GM23248 (cell line): Measurements from ENCODE around the gene AFDN. TPM values are rescaled to one million over a fixed set of nuclear protein-coding genes. Genes with fewer than 3 reads are reported as not detected.
A peak's percentile ranks its signal among the peaks of the same experiment; 100 is the strongest.

Source experiments
- DNase-seq: peaks from one replicate; pipeline ENCODE4 v3.0.0-alpha.2; 2015
- H2AFZ ChIP-seq: fragments of 200-600 bp; sonication (generic); 2 replicates; pipeline ENCODE4 v1.6.1; 2016; ENCODE audit warnings: antibody characterized with exemption
- H3F3A ChIP-seq: fragments of 200-600 bp; sonication (generic); 2 replicates; pipeline ENCODE4 v1.6.1; 2016; ENCODE audit warnings: mild to moderate bottlenecking, antibody characterized with exemption, mixed run types; ENCODE audit not compliant: insufficient read depth
- H3K27ac ChIP-seq: fragments of 200-600 bp; sonication (generic); 2 replicates; pipeline ENCODE4 v1.5.1; 2016; ENCODE audit warnings: mild to moderate bottlenecking
- H3K27me3 ChIP-seq: fragments of 200-600 bp; sonication (generic); replicated peaks from 2 replicates; pipeline ENCODE4 v1.6.1; 2016; ENCODE audit warnings: mild to moderate bottlenecking; ENCODE audit not compliant: insufficient read depth
- H3K36me3 ChIP-seq: fragments of 200-600 bp; sonication (generic); 2 replicates; pipeline ENCODE4 v1.6.1; 2016; ENCODE audit warnings: low read depth, mild to moderate bottlenecking
- H3K4me1 ChIP-seq: fragments of 200-600 bp; sonication (generic); 2 replicates; pipeline ENCODE4 v1.6.1; 2016; ENCODE audit warnings: mild to moderate bottlenecking; ENCODE audit not compliant: insufficient read depth
- H3K4me2 ChIP-seq: fragments of 200-600 bp; sonication (generic); one replicate; pipeline ENCODE4 v1.6.1; 2016; ENCODE audit warnings: mild to moderate bottlenecking; ENCODE audit not compliant: unreplicated experiment
- H3K4me3 ChIP-seq: fragments of 200-600 bp; sonication (generic); 2 replicates; pipeline ENCODE4 v1.5.1; 2016; ENCODE audit warnings: mild to moderate bottlenecking
- H3K79me2 ChIP-seq: fragments of 200-600 bp; sonication (generic); 2 replicates; pipeline ENCODE4 v1.6.1; 2016; ENCODE audit warnings: mild to moderate bottlenecking; ENCODE audit not compliant: insufficient read depth
- H3K9ac ChIP-seq: fragments of 200-600 bp; sonication (generic); 2 replicates; pipeline ENCODE4 v1.6.1; 2016; ENCODE audit warnings: mild to moderate bottlenecking
- H3K9me2 ChIP-seq: fragments of 200-600 bp; sonication (generic); 2 replicates; pipeline ENCODE4 v1.6.1; 2016; ENCODE audit warnings: mixed run types, mild to moderate bottlenecking, moderate library complexity; ENCODE audit not compliant: insufficient read depth
- H3K9me3 ChIP-seq: fragments of 200-600 bp; sonication (generic); one replicate; pipeline ENCODE4 v1.6.1; 2017; ENCODE audit warnings: low read depth
- H4K20me1 ChIP-seq: fragments of 200-600 bp; sonication (generic); 2 replicates; pipeline ENCODE4 v1.6.0; 2016; ENCODE audit not compliant: insufficient read depth
- EZH2 ChIP-seq: fragments of 200-600 bp; sonication (generic); IDR thresholded peaks from 2 replicates; pipeline ENCODE4 v1.6.1; 2018; ENCODE audit warnings: antibody characterized with exemption, mild to moderate bottlenecking; ENCODE audit not compliant: insufficient read depth, poor library complexity, severe bottlenecking
- EZH2phosphoT487 ChIP-seq: fragments of 200-600 bp; sonication (generic); IDR thresholded peaks from 2 replicates; pipeline ENCODE4 v1.6.1; 2018; ENCODE audit warnings: antibody characterized with exemption, moderate library complexity, mild to moderate bottlenecking, low read depth; ENCODE audit not compliant: insufficient read depth
- WGBS, 2 experiments: methylation state at CpG; one replicate each; pipeline ENCODE4 v1.1.6; 2015 to 2017; ENCODE audit warnings: low lambda C conversion rate in 2 of 2, low coverage in 1 of 2; ENCODE audit errors: missing lambda C conversion rate in 2 of 2; 5-methylcytosine and 5-hydroxymethylcytosine counted together
- in situ Hi-C: fragments of 300-500 bp; cut with MboI; formaldehyde crosslinking; loops from 2 replicates; pipeline ENCODE4 v1.15.0; 2020
- polyA plus RNA-seq: library from polyadenylated mRNA; unstranded; fragments of >200 nt; fragmentation: Nextera tagmentation; extraction: Ambion mirVana; gene quantifications from 2 replicates; pipeline ENCODE4 v1.2.1, GENCODE V29; 2016
- total RNA-seq: library from RNA; depleted of rRNA; stranded (reverse); fragments of >200 nt; shearing (Covaris generic); gene quantifications from 2 replicates; pipeline ENCODE4 v1.2.3, GENCODE V29; 2014

AFDN gene
- total and polyA plus RNA-seq, 2 experiments from 2014 or later: 4.5 to 13.8 TPM

- Histone ChIP-seq H3K9ac (no peak overlapping the region), H3K4me2 (no peak overlapping the region), H3K36me3 (no peaks in the 10 kb centered on the region), H3K9me2 (no peaks in the 10 kb centered on the region), H3K4me1 (peaks cover 8% of the 10 kb centered on the region), H3K9me3 (no peaks in the 10 kb centered on the region), H2AFZ (no peak overlapping the region), H3K27me3 (peaks cover 14% of the 10 kb centered on the region; the same call in 1 of the 2 replicates), H4K20me1 (no peaks in the 10 kb centered on the region), H3F3A (peaks cover 36% of the 10 kb centered on the region), H3K79me2 (no peaks in the 10 kb centered on the region), H3K4me3 (no peak overlapping the region), H3K27ac (no peak overlapping the region)
- in situ Hi-C loops: no loop called here
- TF ChIP-seq EZH2phosphoT487 (no peak), EZH2 (no peak)
- 97 to 99% methylated on average over 6 of the region's 6 CpGs for WGBS, 2 experiments
- no peak for DNase-seq
Observed at GRCh38 chr6:168005796-168006195, 179.1 kb downstream of the AFDN start.

GRCh38 chr6:168007592-168008338 lies 181.1 kb downstream of the AFDN start:
- no peaks in the 10 kb centered on the region for H3K79me2 ChIP-seq
- no peak overlapping the region for H2AFZ ChIP-seq
- H3K9me3 ChIP-seq: peaks cover 8% of the 10 kb centered on the region
- peak overlapping the region; percentile 21 for H3K9ac ChIP-seq
- peak overlapping the region; percentile 68 for H3K27ac ChIP-seq
- TF ChIP-seq EZH2phosphoT487 (peak; percentile 87), EZH2 (no peak)
- peak overlapping the region; percentile 55 for H3K4me2 ChIP-seq
- H3K9me2 ChIP-seq: no peaks in the 10 kb centered on the region
- H3K4me1 ChIP-seq: peaks cover 8% of the 10 kb centered on the region
- in situ Hi-C loops: no loop called here
- H3K27me3 ChIP-seq: peaks cover 14% of the 10 kb centered on the region; the same call in 1 of the 2 replicates
- DNase-seq: peak; percentile 96
- WGBS, 2 experiments: 0 to 2% methylated on average over 3 of the region's 3 CpGs
- H3F3A ChIP-seq: peaks cover 36% of the 10 kb centered on the region
- H4K20me1 ChIP-seq: no peaks in the 10 kb centered on the region
- H3K36me3 ChIP-seq: no peaks in the 10 kb centered on the region
- no peak overlapping the region for H3K4me3 ChIP-seq

GRCh38 chr6:168009331-168009730 lies 182.6 kb downstream of the AFDN start:
- Histone ChIP-seq H3F3A (peaks cover 36% of the 10 kb centered on the region), H3K9me2 (no peaks in the 10 kb centered on the region), H4K20me1 (no peaks in the 10 kb centered on the region), H3K9me3 (peaks cover 8% of the 10 kb centered on the region), H2AFZ (no peak overlapping the region), H3K9ac (no peak overlapping the region), H3K27me3 (peaks cover 5% of the 10 kb centered on the region), H3K4me3 (no peak overlapping the region), H3K4me1 (peaks cover 8% of the 10 kb centered on the region), H3K36me3 (no peaks in the 10 kb centered on the region), H3K79me2 (no peaks in the 10 kb centered on the region), H3K4me2 (no peak overlapping the region), H3K27ac (peak overlapping the region; percentile 31; the same call in 1 of the 2 replicates)
- 79 to 80% methylated on average over 3 of the region's 3 CpGs for WGBS, 2 experiments
- TF ChIP-seq EZH2 (no peak), EZH2phosphoT487 (no peak)
- in situ Hi-C loops: no loop called here
- DNase-seq: peak; percentile 60

- Histone ChIP-seq H3K9me3 (peaks cover 8% of the 10 kb centered on the region), H3K9ac (no peak overlapping the region), H4K20me1 (no peaks in the 10 kb centered on the region), H3K27me3 (peaks cover 13% of the 10 kb centered on the region), H2AFZ (no peak overlapping the region), H3K27ac (no peak overlapping the region), H3K79me2 (no peaks in the 10 kb centered on the region), H3K4me3 (no peak overlapping the region), H3K4me2 (no peak overlapping the region), H3K36me3 (no peaks in the 10 kb centered on the region), H3F3A (peaks cover 32% of the 10 kb centered on the region), H3K9me2 (no peaks in the 10 kb centered on the region), H3K4me1 (peaks cover 8% of the 10 kb centered on the region)
- in situ Hi-C loops: no loop called here
- no peak for DNase-seq
- no peak for TF ChIP-seq EZH2phosphoT487
- TF ChIP-seq EZH2: no peak
- WGBS, 2 experiments: 53 to 59% methylated on average over 1 of the region's 1 CpG
Observed at GRCh38 chr6:168011291-168011690, 184.6 kb downstream of the AFDN start.
